IMR-90 (cell line): ENCODE results near the gene P4HA3. TPM values are rescaled to one million over a fixed set of nuclear protein-coding genes. Genes with fewer than 3 reads are reported as not detected.

Experiments used
- ATAC-seq: fragments of 200-7000 bp; cut with Tn5 transposase; 2 replicates; pipeline ENCODE4 v1.9.1; 2020; ENCODE audit warnings: low read depth, mild to moderate bottlenecking, moderate library complexity
- BruUV-seq: library from RNA; stranded (reverse); fragments of 400-500 nt; replicated peaks from 2 replicates; lab custom pipeline; 2021; lab: Mats Ljungman, UMichigan
- CTCF ChIA-PET: fragments of 300-600 bp; formaldehyde crosslinking; extraction: SDS; loops from one replicate; lab custom pipeline; 2021; ENCODE audit warnings: antibody characterized with exemption; lab: Yijun Ruan, JAX
- POLR2A ChIA-PET: fragments of 300-600 bp; sonication (Branson Sonifier 250); formaldehyde crosslinking; loops from one replicate; lab custom pipeline; 2022; ENCODE audit warnings: antibody characterized with exemption; ENCODE audit not compliant: unreplicated experiment; lab: Charles Lee
- DNase-seq: peaks from one replicate; pipeline ENCODE4 v3.0.0; 2013
- H2AFZ ChIP-seq: replicated peaks from 2 replicates; pipeline ENCODE3; 2013; ENCODE audit warnings: low read length, mild to moderate bottlenecking; ENCODE audit not compliant: poor library complexity
- H2AK5ac ChIP-seq: 2 replicates; pipeline ENCODE4 v1.6.1; 2013; ENCODE audit warnings: low read depth, low read length, inconsistent platforms
- H2AK9ac ChIP-seq: replicated peaks from 2 replicates; pipeline ENCODE3; 2013; ENCODE audit warnings: mild to moderate bottlenecking, low read depth, low read length, moderate library complexity; ENCODE audit not compliant: poor library complexity
- H2BK120ac ChIP-seq: 2 replicates; pipeline ENCODE4 v1.6.1; 2013; ENCODE audit warnings: low read depth, low read length, inconsistent platforms
- H2BK15ac ChIP-seq: 3 replicates; pipeline ENCODE4 v1.6.1; 2013; ENCODE audit warnings: low read depth, low read length, inconsistent platforms
- H2BK20ac ChIP-seq: 2 replicates; pipeline ENCODE4 v1.6.1; 2013; ENCODE audit warnings: low read depth, mild to moderate bottlenecking, inconsistent platforms, low read length, moderate library complexity
- H2BK5ac ChIP-seq: 2 replicates; pipeline ENCODE4 v1.6.1; 2013; ENCODE audit warnings: mild to moderate bottlenecking, low read depth, low read length, inconsistent platforms; ENCODE audit not compliant: poor library complexity, severe bottlenecking
- H3K14ac ChIP-seq: replicated peaks from 2 replicates; pipeline ENCODE4 v1.6.1; 2013; ENCODE audit warnings: low read depth, low read length, inconsistent platforms
- H3K18ac ChIP-seq: 2 replicates; pipeline ENCODE4 v1.6.1; 2013; ENCODE audit warnings: low read depth, low read length, control low read depth
- H3K23ac ChIP-seq: 2 replicates; pipeline ENCODE4 v1.6.1; 2013; ENCODE audit warnings: low read depth, low read length, inconsistent platforms
- H3K27ac ChIP-seq: 2 replicates; pipeline ENCODE4 v1.5.1; 2013; ENCODE audit warnings: mild to moderate bottlenecking, control low read depth, low read length; ENCODE audit not compliant: insufficient read depth
- H3K27me3 ChIP-seq: 2 replicates; pipeline ENCODE4 v1.6.1; 2013; ENCODE audit warnings: low read length; ENCODE audit not compliant: control insufficient read depth, insufficient read depth
- H3K36me3 ChIP-seq: 2 replicates; pipeline ENCODE4 v1.6.1; 2013; ENCODE audit warnings: low read length, mixed read lengths; ENCODE audit not compliant: control insufficient read depth, insufficient read depth
- H3K4ac ChIP-seq: 2 replicates; pipeline ENCODE4 v1.6.1; 2013; ENCODE audit warnings: low read depth, low read length, inconsistent platforms
- H3K4me1 ChIP-seq: 2 replicates; pipeline ENCODE4 v1.6.1; 2013; ENCODE audit warnings: low read length, mixed read lengths; ENCODE audit not compliant: control insufficient read depth, insufficient read depth
- H3K4me2 ChIP-seq: 2 replicates; pipeline ENCODE4 v1.6.1; 2013; ENCODE audit warnings: low read depth, mild to moderate bottlenecking, control low read depth, low read length, moderate library complexity
- H3K4me3 ChIP-seq: 2 replicates; pipeline ENCODE4 v1.5.1; 2013; ENCODE audit warnings: low read depth, mild to moderate bottlenecking, control low read depth, low read length, moderate library complexity; ENCODE audit not compliant: insufficient read depth
- H3K56ac ChIP-seq: 2 replicates; pipeline ENCODE4 v1.6.1; 2013; ENCODE audit warnings: low read length, inconsistent platforms; ENCODE audit not compliant: insufficient read depth; ENCODE audit errors: extremely low read depth
- H3K79me1 ChIP-seq, 2 experiments: 2 replicates each; pipeline ENCODE4 v1.6.1; 2013; ENCODE audit warnings: low read length in 2 of 2, inconsistent platforms in 1 of 2, low read depth in 1 of 2
- H3K9ac ChIP-seq: 2 replicates; pipeline ENCODE4 v1.6.1; 2013; ENCODE audit warnings: low read depth, low read length, control low read depth
- H3K9me1 ChIP-seq: 2 replicates; pipeline ENCODE4 v1.6.1; 2013; ENCODE audit warnings: low read length, inconsistent platforms; ENCODE audit not compliant: insufficient read depth
- H3K9me3 ChIP-seq: 2 replicates; pipeline ENCODE4 v1.6.1; 2013; ENCODE audit warnings: low read length; ENCODE audit not compliant: control insufficient read depth, insufficient read depth
- H4K20me1 ChIP-seq: 2 replicates; pipeline ENCODE4 v1.6.1; 2013; ENCODE audit warnings: low read length, inconsistent platforms; ENCODE audit not compliant: insufficient read depth
- H4K5ac ChIP-seq: 2 replicates; pipeline ENCODE4 v1.6.1; 2013; ENCODE audit warnings: mild to moderate bottlenecking, low read depth, low read length, control low read depth
- H4K8ac ChIP-seq, 2 experiments: 2 replicates each; pipeline ENCODE4 v1.6.1; 2013; ENCODE audit warnings: low read depth in 2 of 2, low read length in 2 of 2, control low read depth in 1 of 2, inconsistent platforms in 1 of 2
- H4K91ac ChIP-seq: 2 replicates; pipeline ENCODE4 v1.6.1; 2013; ENCODE audit warnings: low read depth, low read length, inconsistent platforms; ENCODE audit not compliant: insufficient read depth
- NFE2L2 ChIP-seq: fragments of 150-350 bp; IDR thresholded peaks from 2 replicates; pipeline ENCODE4 v1.6.1; 2016; ENCODE audit warnings: low read depth, mild to moderate bottlenecking, low read length
- RCOR1 ChIP-seq: IDR thresholded peaks from 2 replicates; pipeline ENCODE4 v1.6.1; 2012; ENCODE audit warnings: mild to moderate bottlenecking, low read length, improper control_type of control experiment; ENCODE audit not compliant: insufficient replicate concordance
- SMC3 ChIP-seq: fragments of 150-350 bp; IDR thresholded peaks from 2 replicates; pipeline ENCODE4 v1.6.1; 2016; ENCODE audit warnings: low read depth, mild to moderate bottlenecking, antibody characterized with exemption, low read length, moderate library complexity
- WGBS, 2 experiments: methylation state at CpG; one replicate each; pipeline versions ENCODE4 v1.1.5 to v1.1.7; 2013; ENCODE audit warnings: missing lambda C conversion rate in 2 of 2; ENCODE audit not compliant: insufficient read length in 1 of 2; ENCODE audit errors: extremely low coverage in 2 of 2; 5-methylcytosine and 5-hydroxymethylcytosine counted together
- dilution Hi-C: fragments of 300-500 bp; cut with HindIII; formaldehyde crosslinking; loops from one replicate; pipeline ENCODE4 v1.14.3; 2018; ENCODE audit warnings: low sequenced_read_pairs; ENCODE audit not compliant: unreplicated experiment
- in situ Hi-C: fragments of 300-500 bp; cut with MboI; formaldehyde crosslinking; loops from 3 replicates; pipeline ENCODE4 v1.14.3; 2019; ENCODE audit warnings: low sequenced_read_pairs, inconsistent platforms, mixed read lengths
- intact Hi-C: fragments of 100-400 bp; cut with micrococcal nuclease; formaldehyde crosslinking; loops from 2 replicates; pipeline ENCODE4 v1.10.0; 2022
- polyA plus RNA-seq, 3 experiments: library from polyadenylated mRNA; depleted of rRNA; stranded (reverse); fragments of >200 nt; gene quantifications; 2 replicates each; pipeline ENCODE4 v1.2.3, GENCODE V29; 2012; ENCODE audit warnings: low replicate concordance in 1 of 3
- total RNA-seq: library from RNA; depleted of rRNA; stranded (reverse); fragments of >200 nt; gene quantifications from 2 replicates; pipeline ENCODE4 v1.2.3, GENCODE V29; 2012
- TF ChIP-seq, protein P1 (sequence below): fragments of 150-350 bp; IDR thresholded peaks from 2 replicates; pipeline ENCODE4 v1.6.1; 2017; ENCODE audit warnings: mild to moderate bottlenecking, antibody characterized with exemption, low read length, low read depth

The P4HA3 gene
- total and polyA plus RNA-seq, 2 of the 4 experiments (the other 2 are of a cell fraction), result 2.9 to 5.7 TPM

GRCh38 chr11:74268456-74268855, 43.0 kb downstream of the P4HA3 start:
- H3K4ac ChIP-seq, result peak overlapping the region; percentile 34; the same call in 1 of the 2 replicates
- ATAC-seq, result no peak
- peak overlapping the region; percentile 19; the same call in 1 of the 2 replicates for H3K23ac ChIP-seq
- POLR2A ChIA-PET, result no interaction called here
- peak overlapping the region; percentile 50; the same call in 1 of the 2 replicates for H2BK20ac ChIP-seq
- no peak overlapping the region for H2AFZ ChIP-seq
- peak overlapping the region; percentile 22; the same call in 2 of the 3 replicates for H2BK15ac ChIP-seq
- BruUV-seq, result no TSS peak
- 0 out of 4 replicates have a peak overlapping the region, but pooled peaks of 1 of the 2 experiments have one; percentile 36 for H4K8ac ChIP-seq
- H3K27ac ChIP-seq, result peak overlapping the region; percentile 33; the same call in 1 of the 2 replicates
- H2BK5ac ChIP-seq, result peak overlapping the region; percentile 76
- in situ Hi-C loops, result loop anchor here (10.0 kb wide), 1 partner anchor 56 kb away; no protein-coding TSS in a partner anchor
- 87% methylated on average over 2 of the region's 4 CpGs; no CpG with 5 or more reads in 1 of the 2 experiments for WGBS, 2 experiments
- H3K4me3 ChIP-seq, result no peak overlapping the region
- no peak overlapping the region for H3K9ac ChIP-seq
- CTCF ChIA-PET, result interaction anchor here (1.0 kb wide), 1 partner anchor 181 kb away, joined by 3 read pairs; no protein-coding TSS in a partner anchor
- H2AK5ac ChIP-seq, result no peak overlapping the region
- peaks cover 22% of the 10 kb centered on the region for H3K36me3 ChIP-seq
- intact Hi-C loops, result no loop called here
- H3K9me1 ChIP-seq, result peaks cover 18% of the 10 kb centered on the region; the same call in 1 of the 2 replicates
- dilution Hi-C loops, result no loop called here
- H3K56ac ChIP-seq, result no peak overlapping the region
- no peaks in the 10 kb centered on the region for H3K79me1 ChIP-seq
- H4K20me1 ChIP-seq, result no peaks in the 10 kb centered on the region
- no peak overlapping the region for H2AK9ac ChIP-seq
- no peak for DNase-seq
- no peak overlapping the region for H3K4me2 ChIP-seq
- H2BK120ac ChIP-seq, result peak overlapping the region; percentile 75; the same call in 1 of the 2 replicates
- peak overlapping the region; percentile 5 for H3K14ac ChIP-seq
- TF ChIP-seq, protein P1, sequence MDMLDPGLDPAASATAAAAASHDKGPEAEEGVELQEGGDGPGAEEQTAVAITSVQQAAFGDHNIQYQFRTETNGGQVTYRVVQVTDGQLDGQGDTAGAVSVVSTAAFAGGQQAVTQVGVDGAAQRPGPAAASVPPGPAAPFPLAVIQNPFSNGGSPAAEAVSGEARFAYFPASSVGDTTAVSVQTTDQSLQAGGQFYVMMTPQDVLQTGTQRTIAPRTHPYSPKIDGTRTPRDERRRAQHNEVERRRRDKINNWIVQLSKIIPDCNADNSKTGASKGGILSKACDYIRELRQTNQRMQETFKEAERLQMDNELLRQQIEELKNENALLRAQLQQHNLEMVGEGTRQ, result no peak
- no peak for TF ChIP-seq RCOR1
- no peak for TF ChIP-seq NFE2L2
- no peak for TF ChIP-seq SMC3
- no peaks in the 10 kb centered on the region for H3K27me3 ChIP-seq
- peak overlapping the region; percentile 52; the same call in 1 of the 2 replicates for H3K18ac ChIP-seq
- H4K5ac ChIP-seq, result peak overlapping the region; percentile 28
- peak overlapping the region; percentile 33; the same call in 1 of the 2 replicates for H4K91ac ChIP-seq
- H3K9me3 ChIP-seq, result no peaks in the 10 kb centered on the region
- H3K4me1 ChIP-seq, result peaks cover 12% of the 10 kb centered on the region
